Prostate gland (tissue), 2 donors: ENCODE data around the gene CIROP. TPM values are rescaled to one million over a fixed set of nuclear protein-coding genes. Genes with fewer than 3 reads are reported as not detected.

Experiments
- DNase-seq: peaks from one replicate; pipeline ENCODE4 v3.0.0-alpha.2; 2019; ENCODE audit warnings: low spot score
- H3K27ac ChIP-seq, 2 donors: fragments of 200-600 bp; sonication (generic); 2 replicates each; pipeline ENCODE4 v1.5.1; 2017 to 2019
- H3K27me3 ChIP-seq: fragments of 200-600 bp; sonication (generic); replicated peaks from 2 replicates; pipeline ENCODE4 v1.5.1; 2019; ENCODE audit not compliant: insufficient read depth
- H3K36me3 ChIP-seq, 2 donors: fragments of 200-600 bp; sonication (generic); 1 replicate in 1 of 2; 2 replicates in 1 of 2; pipeline versions ENCODE4 v1.5.1 to v1.8.1; 2017 to 2019
- H3K4me1 ChIP-seq: fragments of 200-600 bp; sonication (generic); replicated peaks from 2 replicates; pipeline ENCODE4 v1.5.1; 2019
- H3K4me3 ChIP-seq, 2 donors: fragments of 200-600 bp; sonication (generic); 2 replicates each; pipeline ENCODE4 v1.5.1; 2017 to 2019
- H3K9me3 ChIP-seq: fragments of 200-600 bp; sonication (generic); 2 replicates; pipeline ENCODE4 v1.5.1; 2017
- CTCF ChIP-seq, 4 experiments: fragments of 200-600 bp in 2 of 4; fragments of 450-650 bp in 2 of 4; sonication (generic) in 2 of 4; IDR thresholded peaks; 1 replicate in 3 of 4; 2 replicates in 1 of 4; pipeline ENCODE4 v1.5.1; 2016 to 2019; ENCODE audit warnings: antibody characterized with exemption in 4 of 4, mild to moderate bottlenecking in 2 of 4, moderate library complexity in 2 of 4
- POLR2A ChIP-seq: fragments of 450-650 bp; IDR thresholded peaks from one replicate; pipeline ENCODE4 v1.6.1; 2016; ENCODE audit warnings: antibody characterized with exemption, mild to moderate bottlenecking
- POLR2AphosphoS5 ChIP-seq: sonication (generic); formaldehyde crosslinking; IDR thresholded peaks from one replicate; pipeline ENCODE4 v1.6.1; 2017; ENCODE audit warnings: antibody characterized with exemption
- WGBS: methylation state at CpG from one replicate; pipeline ENCODE4 v1.1.5; 2018; 5-methylcytosine and 5-hydroxymethylcytosine counted together
- intact Hi-C: fragments of 100-400 bp; cut with DNase I; formaldehyde crosslinking; loops from one replicate; pipeline ENCODE4 v1.14.2; 2022
- total RNA-seq, 2 donors: library from RNA; depleted of rRNA; stranded (reverse); fragments of >200 nt; gene quantifications; one replicate each; pipeline ENCODE4 v1.1.0, GENCODE V29; 2016

Gene CIROP
- total RNA-seq, 2 donors from 2014 or later, result not detected

- DNase-seq, result no peak
- TF ChIP-seq CTCF (IDR thresholded peaks at IDR 0.05) (no peak), POLR2A (no peak), POLR2AphosphoS5 (no peak)
- 68% methylated on average over 4 of the region's 4 CpGs for WGBS
- H3K36me3 ChIP-seq, result no peaks in the 10 kb centered on the region
- H3K27ac ChIP-seq, result no peak overlapping the region
- H3K4me1 ChIP-seq, result no peaks in the 10 kb centered on the region
- no peaks in the 10 kb centered on the region for H3K9me3 ChIP-seq
- peaks cover 9% of the 10 kb centered on the region for H3K27me3 ChIP-seq
- intact Hi-C loops, result no loop called here
- no peak overlapping the region for H3K4me3 ChIP-seq
Observed at GRCh38 chr14:23114669-23115038, 9.9 kb upstream of the CIROP start.

DNA sequence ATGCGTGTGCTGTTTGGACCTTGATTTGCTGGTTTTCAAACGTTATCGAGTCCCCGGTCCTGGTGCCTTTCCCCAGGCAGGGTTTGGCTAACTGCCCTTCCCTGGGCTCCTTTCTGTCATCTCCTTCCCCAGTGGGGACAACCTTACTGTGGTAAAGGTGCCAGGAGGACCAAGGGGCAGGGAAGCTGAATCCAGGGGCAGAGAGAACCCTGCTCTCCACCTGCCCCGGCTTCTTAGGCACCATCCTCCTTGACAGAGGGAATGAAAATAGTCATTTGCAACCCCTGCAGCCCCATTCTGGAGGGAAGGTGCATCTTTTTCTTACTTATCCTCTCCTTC, 9.3 kb upstream of the CIROP start:
- intact Hi-C loops, result no loop called here
- no peak overlapping the region for H3K27ac ChIP-seq
- H3K4me1 ChIP-seq, result no peaks in the 10 kb centered on the region
- no peaks in the 10 kb centered on the region for H3K9me3 ChIP-seq
- H3K27me3 ChIP-seq, result peaks cover 9% of the 10 kb centered on the region
- no peak overlapping the region for H3K4me3 ChIP-seq
- H3K36me3 ChIP-seq, result no peaks in the 10 kb centered on the region
- 68% methylated on average over 5 of the region's 5 CpGs for WGBS
- TF ChIP-seq CTCF (IDR thresholded peaks at IDR 0.05) (no peak), POLR2A (no peak), POLR2AphosphoS5 (no peak)
- no peak for DNase-seq

GRCh38 chr14:23113431-23114119, 8.8 kb upstream of the CIROP start:
- no peak for TF ChIP-seq CTCF (IDR thresholded peaks at IDR 0.05)
- TF ChIP-seq POLR2AphosphoS5, result no peak
- TF ChIP-seq POLR2A, result no peak
- Histone ChIP-seq H3K4me1 (no peaks in the 10 kb centered on the region), H3K9me3 (no peaks in the 10 kb centered on the region), H3K36me3 (no peaks in the 10 kb centered on the region), H3K27me3 (peaks cover 8% of the 10 kb centered on the region), H3K27ac (no peak overlapping the region), H3K4me3 (no peak overlapping the region)
- DNase-seq, result no peak
- 62% methylated on average over 10 of the region's 10 CpGs for WGBS
- intact Hi-C loops, result no loop called here

GRCh38 chr14:23112359-23113178, 7.8 kb upstream of the CIROP start:
- no peak for TF ChIP-seq CTCF (IDR thresholded peaks at IDR 0.05)
- no peak for TF ChIP-seq POLR2AphosphoS5
- no peak for TF ChIP-seq POLR2A
- WGBS, result 58% methylated on average over 12 of the region's 12 CpGs
- intact Hi-C loops, result no loop called here
- H3K4me1 ChIP-seq, result no peaks in the 10 kb centered on the region
- no peak overlapping the region for H3K27ac ChIP-seq
- DNase-seq, result no peak
- H3K9me3 ChIP-seq, result no peaks in the 10 kb centered on the region
- no peaks in the 10 kb centered on the region for H3K36me3 ChIP-seq
- no peak overlapping the region for H3K4me3 ChIP-seq
- peaks cover 5% of the 10 kb centered on the region for H3K27me3 ChIP-seq
